ENCODE data around the gene PPFIBP1. TPM values are rescaled to one million over a fixed set of nuclear protein-coding genes. Genes with fewer than 3 reads are reported as not detected.

The PPFIBP1 gene
- total RNA-seq, 6 donors from 2014 or later, result 67.5 to 129 (median 101) TPM

DNA sequence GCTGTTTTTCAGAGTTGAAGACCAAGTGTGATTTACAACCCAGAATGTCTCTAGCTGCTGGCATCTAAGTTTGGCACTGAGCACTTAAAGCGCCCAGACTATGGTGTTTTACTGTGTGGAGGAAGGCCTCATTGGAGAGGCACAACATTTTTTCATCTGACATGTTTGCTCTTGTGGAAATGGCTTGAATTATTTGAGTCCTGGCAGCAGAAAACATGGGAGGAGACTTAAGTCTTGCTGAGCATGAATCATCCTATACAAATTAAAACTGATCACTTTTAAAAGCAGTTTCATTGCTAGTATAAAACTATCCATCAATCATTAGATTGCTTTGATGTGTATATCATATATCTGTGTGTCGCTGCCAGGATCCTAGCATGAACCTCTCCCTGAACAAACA, 86.4 kb downstream of the PPFIBP1 start:
- no peaks in the 10 kb centered on the region for H3K36me3 ChIP-seq
- WGBS, 2 donors, result 50 to 62% methylated on average over 2 of the region's 2 CpGs
- no peaks in the 10 kb centered on the region for H3K9me3 ChIP-seq
- DNase-seq (no peak), ATAC-seq (ENCODE audit: low FRiP score in 2 of 2) (peak in 1 of 2 donors; percentile 27)
- TF ChIP-seq EP300 (IDR thresholded peaks at IDR 0.05) (no peak), POLR2AphosphoS5 (IDR thresholded peaks at IDR 0.05) (no peak), POLR2A (IDR thresholded peaks at IDR 0.05) (no peak)
- TF ChIP-seq, protein P1, sequence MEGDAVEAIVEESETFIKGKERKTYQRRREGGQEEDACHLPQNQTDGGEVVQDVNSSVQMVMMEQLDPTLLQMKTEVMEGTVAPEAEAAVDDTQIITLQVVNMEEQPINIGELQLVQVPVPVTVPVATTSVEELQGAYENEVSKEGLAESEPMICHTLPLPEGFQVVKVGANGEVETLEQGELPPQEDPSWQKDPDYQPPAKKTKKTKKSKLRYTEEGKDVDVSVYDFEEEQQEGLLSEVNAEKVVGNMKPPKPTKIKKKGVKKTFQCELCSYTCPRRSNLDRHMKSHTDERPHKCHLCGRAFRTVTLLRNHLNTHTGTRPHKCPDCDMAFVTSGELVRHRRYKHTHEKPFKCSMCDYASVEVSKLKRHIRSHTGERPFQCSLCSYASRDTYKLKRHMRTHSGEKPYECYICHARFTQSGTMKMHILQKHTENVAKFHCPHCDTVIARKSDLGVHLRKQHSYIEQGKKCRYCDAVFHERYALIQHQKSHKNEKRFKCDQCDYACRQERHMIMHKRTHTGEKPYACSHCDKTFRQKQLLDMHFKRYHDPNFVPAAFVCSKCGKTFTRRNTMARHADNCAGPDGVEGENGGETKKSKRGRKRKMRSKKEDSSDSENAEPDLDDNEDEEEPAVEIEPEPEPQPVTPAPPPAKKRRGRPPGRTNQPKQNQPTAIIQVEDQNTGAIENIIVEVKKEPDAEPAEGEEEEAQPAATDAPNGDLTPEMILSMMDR (IDR thresholded peaks at IDR 0.05), result no peak
- no peak overlapping the region for H3K4me3 ChIP-seq
- H3K27ac ChIP-seq, result no peak overlapping the region
- peaks cover 0 to 9% (median 4%) of the 10 kb centered on the region in 4 donors for H3K4me1 ChIP-seq
- no peaks in the 10 kb centered on the region for H3K27me3 ChIP-seq

DNA sequence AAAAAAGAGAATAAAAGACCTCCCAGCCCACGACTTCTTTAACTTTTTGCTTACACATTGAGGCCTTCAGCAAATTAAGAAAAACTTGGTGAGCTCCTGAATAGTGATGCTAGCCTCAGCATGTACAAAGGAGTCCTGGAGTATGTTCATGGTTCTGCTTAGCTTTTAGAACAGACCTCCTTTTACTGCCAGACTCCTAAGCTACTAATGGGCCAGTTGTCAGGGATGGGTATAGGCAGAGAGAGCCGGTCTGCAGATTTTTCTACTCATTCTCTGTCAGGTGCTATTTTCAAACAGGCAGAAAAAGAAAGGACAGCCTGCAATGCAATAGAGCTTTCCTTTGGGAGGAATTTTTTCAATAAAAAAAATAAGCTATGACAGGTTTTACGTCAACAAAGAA, 90.4 kb downstream of the PPFIBP1 start:
- 87 to 98% methylated on average over 3 of the region's 3 CpGs for WGBS, 2 donors
- H3K36me3 ChIP-seq, result no peaks in the 10 kb centered on the region
- H3K9me3 ChIP-seq, result no peaks in the 10 kb centered on the region
- H3K27me3 ChIP-seq, result no peaks in the 10 kb centered on the region
- H3K4me3 ChIP-seq, result no peak overlapping the region
- TF ChIP-seq POLR2AphosphoS5 (IDR thresholded peaks at IDR 0.05) (no peak), EP300 (IDR thresholded peaks at IDR 0.05) (no peak), POLR2A (IDR thresholded peaks at IDR 0.05) (no peak)
- TF ChIP-seq, protein P1 (IDR thresholded peaks at IDR 0.05), result no peak
- no peak overlapping the region for H3K27ac ChIP-seq
- ATAC-seq (ENCODE audit: low FRiP score in 2 of 2) (no peak), DNase-seq (no peak)
- peaks cover 7 to 27% (median 17%) of the 10 kb centered on the region in 4 donors for H3K4me1 ChIP-seq

DNA sequence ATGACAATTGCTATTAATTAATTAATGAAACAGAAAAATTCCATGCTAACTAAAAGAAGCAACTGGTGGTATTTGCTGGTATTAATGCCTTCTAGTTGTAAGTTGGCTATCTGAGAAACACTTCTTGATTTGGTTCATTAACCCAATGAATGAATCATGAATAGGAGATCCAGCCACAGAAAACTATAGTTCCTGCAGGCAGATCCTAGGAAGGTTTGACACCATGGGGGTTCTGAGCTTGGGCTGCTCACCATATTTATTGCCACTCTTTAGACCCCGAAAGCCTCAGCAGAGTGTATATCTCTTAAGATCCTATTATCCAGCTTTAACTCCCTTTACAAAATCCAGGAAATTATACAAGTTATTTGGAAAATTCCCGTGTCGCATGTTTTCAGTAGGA, 90.9 kb downstream of the PPFIBP1 start:
- Histone ChIP-seq H3K27ac (no peak overlapping the region), H3K4me3 (no peak overlapping the region), H3K4me1 (peaks cover 7 to 28% (median 19%) of the 10 kb centered on the region in 4 donors), H3K9me3 (no peaks in the 10 kb centered on the region), H3K36me3 (no peaks in the 10 kb centered on the region), H3K27me3 (no peaks in the 10 kb centered on the region)
- WGBS, 2 donors, result 76 to 91% methylated on average over 3 of the region's 3 CpGs
- ATAC-seq (ENCODE audit: low FRiP score in 2 of 2) (no peak), DNase-seq (no peak)
- no peak for TF ChIP-seq EP300 (IDR thresholded peaks at IDR 0.05)
- no peak for TF ChIP-seq POLR2A (IDR thresholded peaks at IDR 0.05)

DNA sequence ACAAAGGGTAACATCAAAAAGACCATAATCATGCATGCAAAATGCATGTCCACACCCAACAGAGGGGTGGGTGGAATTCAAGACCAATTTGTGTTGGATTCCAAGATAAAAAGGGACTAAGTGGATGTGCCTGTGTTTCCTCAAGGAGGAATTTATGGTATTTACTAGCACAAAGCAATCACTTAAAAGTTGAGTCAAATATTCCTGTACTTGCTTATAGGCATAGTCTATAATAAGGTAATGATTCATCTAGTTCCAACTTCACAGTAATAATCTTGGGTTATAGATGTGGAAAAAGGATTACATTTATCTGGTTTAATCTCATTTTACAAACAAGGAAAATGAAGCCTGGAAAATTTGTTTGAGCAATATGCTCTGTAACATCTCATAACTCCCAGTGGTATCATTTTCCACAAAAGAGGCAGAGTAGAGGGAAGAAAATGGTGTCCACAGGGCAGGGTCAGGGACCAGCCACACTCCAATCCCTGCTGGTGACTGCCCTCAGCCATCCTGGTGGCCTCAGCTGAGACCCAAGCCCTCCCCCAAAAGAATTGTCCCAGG, 91.4 kb downstream of the PPFIBP1 start:
- Histone ChIP-seq H3K36me3 (no peaks in the 10 kb centered on the region), H3K4me3 (no peak overlapping the region), H3K27me3 (no peaks in the 10 kb centered on the region), H3K9me3 (no peaks in the 10 kb centered on the region), H3K4me1 (peaks cover 7 to 24% (median 18%) of the 10 kb centered on the region in 4 donors), H3K27ac (peak overlapping the region in 1 of 4 donors; percentile 21)
- TF ChIP-seq EP300 (IDR thresholded peaks at IDR 0.05) (no peak), POLR2AphosphoS5 (IDR thresholded peaks at IDR 0.05) (no peak), POLR2A (IDR thresholded peaks at IDR 0.05) (no peak)
- TF ChIP-seq, protein P1 (IDR thresholded peaks at IDR 0.05), result no peak
- no peak for ATAC-seq (ENCODE audit: low FRiP score in 2 of 2)
- no peak for DNase-seq

DNA sequence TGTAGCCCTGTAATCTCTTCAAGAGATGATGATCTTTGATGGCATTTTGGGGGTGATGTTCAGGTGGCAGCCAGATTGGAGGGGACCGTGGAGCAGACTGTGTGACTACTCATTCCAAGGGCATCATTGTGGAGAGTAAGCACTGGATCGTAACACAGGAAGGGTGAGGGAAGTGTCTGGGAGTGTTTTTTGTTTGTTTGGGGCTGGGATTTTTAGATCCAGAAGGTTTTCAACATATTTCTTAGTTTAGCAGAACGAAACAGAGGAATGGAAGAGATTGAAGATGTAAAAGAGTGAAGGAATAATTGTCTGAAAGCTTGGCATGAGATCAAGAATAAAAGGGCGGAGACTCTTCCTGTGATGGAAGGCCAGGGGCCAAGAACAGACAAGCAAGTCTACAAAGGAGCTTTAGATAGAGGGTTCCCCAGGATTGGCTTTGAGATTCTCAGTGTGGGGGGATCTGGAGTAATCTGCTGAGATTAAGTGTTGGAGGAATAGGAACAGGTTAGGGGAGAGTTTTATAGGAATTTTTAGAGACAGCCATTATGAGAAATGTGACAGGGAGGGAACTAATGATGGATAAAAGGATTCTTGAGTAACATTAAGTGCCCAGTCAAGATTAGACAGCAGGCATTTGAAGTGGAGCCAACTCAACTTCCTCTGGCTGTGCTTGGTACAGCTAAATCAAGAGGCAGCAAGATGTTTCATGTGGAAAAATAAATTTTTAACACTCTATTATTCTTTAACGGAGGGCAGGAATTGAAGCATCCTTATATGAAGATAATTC, 92.5 kb downstream of the PPFIBP1 start:
- ATAC-seq (ENCODE audit: low FRiP score in 2 of 2), result no peak

More for the DNA sequence above, 92.5 kb downstream of the PPFIBP1 start:
- TF ChIP-seq POLR2A (IDR thresholded peaks at IDR 0.05) (no peak), EP300 (IDR thresholded peaks at IDR 0.05) (no peak), POLR2AphosphoS5 (IDR thresholded peaks at IDR 0.05) (no peak)
- TF ChIP-seq, protein P1 (IDR thresholded peaks at IDR 0.05), result no peak
- 56 to 57% methylated on average over 5 of the region's 5 CpGs for WGBS, 2 donors
- no peaks in the 10 kb centered on the region for H3K36me3 ChIP-seq
- no peak overlapping the region for H3K4me3 ChIP-seq
- H3K9me3 ChIP-seq, result no peaks in the 10 kb centered on the region
- peak overlapping the region in 1 of 4 donors; percentile 2 for H3K27ac ChIP-seq
- peaks cover 7 to 24% (median 17%) of the 10 kb centered on the region in 4 donors for H3K4me1 ChIP-seq
- no peaks in the 10 kb centered on the region for H3K27me3 ChIP-seq
- DNase-seq, result no peak

Measured in upper lobe of left lung (tissue), 6 donors.